KG1 (cell line): ENCODE data around the gene TBCB.
"Not testable (repeated sequence)": the region's sequence is repeated elsewhere in the genome, so short reads cannot be mapped to it uniquely, and the experiment has no call there.

ENCODE experiments used
- DNase-seq: peaks from one replicate; lab custom pipeline; 2025; lab: John Stamatoyannopoulos, UW

Gene TBCB

DNA sequence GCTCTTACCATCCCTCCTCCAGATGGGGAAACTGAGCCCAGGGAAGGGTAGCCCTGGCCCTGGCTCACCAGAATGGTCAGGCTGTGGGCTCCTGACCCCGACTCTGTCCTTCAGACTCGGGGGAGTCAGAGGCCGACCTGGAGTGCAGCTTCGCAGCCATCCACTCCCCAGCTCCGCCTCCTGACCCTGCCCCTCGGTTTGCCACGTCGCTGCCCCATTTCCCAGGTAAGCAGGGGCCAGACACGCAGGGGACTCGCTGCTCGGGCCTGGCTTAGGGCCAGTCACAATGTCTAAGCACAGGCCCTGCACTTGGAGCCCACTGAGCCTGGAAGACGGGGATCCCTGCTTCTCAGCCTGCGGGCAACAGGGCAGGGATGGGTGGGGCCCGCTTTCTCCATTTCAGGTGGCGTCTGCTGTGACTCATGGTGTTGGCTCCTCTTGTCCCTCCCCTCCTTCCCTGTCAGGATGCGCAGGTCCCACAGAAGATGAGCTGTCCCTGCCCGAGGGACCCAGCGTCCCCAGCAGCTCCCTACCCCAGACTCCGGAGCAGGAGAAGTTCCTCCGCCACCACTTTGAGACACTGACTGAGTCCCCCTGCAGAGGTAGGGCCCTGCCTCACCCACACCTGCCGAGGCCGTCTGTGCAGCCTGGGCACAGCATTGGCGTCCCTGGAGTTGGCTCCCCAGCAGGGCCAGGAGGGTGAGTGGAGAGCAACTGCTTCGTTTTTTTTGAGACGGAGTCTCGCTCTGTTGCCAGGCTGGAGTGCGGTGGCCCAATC, 13.5 kb upstream of the TBCB start:
- no peak for DNase-seq

DNA sequence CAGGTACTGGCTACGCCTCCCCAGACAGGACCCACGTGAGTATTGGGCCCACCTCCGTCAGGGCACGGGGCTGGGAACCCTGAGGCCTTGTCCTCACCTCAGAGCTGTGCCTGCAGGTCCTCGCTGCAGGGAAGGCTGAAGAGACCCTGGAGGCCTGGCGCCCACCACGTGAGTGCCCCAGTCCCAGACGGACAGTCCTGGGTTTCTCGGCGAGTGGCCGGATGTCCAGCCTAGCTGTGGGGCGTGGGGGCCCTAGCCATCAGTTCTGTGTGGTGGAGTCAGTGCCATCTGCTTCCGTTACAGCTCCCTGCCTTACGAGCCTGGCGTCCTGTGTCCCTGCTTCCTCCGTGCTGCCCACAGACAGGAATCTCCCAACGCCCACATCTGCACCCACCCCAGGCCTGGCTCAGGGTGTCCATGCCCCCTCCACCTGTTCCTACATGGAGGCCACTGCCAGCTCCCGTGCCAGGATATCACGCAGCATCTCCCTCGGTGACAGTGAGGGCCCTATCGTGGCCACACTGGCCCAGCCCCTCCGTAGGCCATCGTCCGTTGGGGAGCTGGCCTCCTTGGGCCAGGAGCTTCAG, 12.1 kb upstream of the TBCB start:
- no peak for DNase-seq

DNA sequence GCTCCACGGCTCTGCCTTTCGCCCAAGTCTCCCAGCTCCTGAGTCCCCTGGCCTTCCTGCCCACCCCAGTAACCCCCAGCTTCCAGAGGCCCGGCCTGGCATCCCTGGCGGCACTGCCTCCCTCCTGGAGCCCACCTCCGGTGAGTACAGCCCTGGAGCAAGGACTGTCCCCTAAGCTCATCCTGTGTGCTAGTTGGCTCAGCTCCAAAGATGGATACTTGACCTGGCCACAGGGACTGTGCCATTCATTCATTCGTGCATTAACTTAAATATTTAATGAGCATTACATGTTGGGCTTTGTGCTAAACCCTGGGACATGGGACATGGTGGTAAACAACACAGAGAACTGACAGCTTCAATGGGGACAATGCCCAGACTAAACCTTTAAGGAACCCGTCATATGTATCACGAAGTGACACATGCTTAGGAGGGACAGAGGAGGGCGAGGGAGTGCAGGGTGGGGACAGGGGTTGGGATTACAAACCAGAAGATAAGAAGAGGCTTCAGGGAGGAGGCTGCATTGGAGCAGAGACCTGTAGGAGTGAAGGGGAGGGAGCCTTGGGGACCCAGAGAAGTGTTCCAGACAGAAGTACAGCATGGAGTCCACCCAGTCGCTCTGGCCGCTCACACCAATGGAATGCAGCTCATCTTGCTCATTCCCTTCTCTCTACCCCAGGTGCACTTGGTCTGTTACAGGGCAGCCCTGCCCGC, 11.3 kb upstream of the TBCB start:
- no peak for DNase-seq

DNA sequence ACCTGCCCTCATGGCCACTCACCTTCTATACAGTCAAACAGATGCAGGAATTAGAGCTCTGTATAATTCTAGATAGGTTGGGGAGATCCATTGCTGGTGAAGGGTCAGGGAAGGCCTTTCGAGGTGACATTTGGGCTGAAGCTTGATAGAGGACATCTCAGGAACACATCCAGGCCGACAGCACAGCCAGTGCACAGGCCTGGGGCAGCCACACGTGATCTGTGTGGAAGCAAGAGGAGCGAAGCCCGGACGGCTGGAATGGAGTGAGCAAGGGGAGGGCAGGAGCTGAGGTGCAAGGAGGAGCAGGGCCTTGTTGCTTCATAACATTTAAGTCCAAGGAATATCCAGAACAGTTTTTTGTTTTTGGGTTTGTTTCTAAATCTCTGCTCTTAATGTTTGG, 8.8 kb upstream of the TBCB start:
- DNase-seq: no peak

DNA sequence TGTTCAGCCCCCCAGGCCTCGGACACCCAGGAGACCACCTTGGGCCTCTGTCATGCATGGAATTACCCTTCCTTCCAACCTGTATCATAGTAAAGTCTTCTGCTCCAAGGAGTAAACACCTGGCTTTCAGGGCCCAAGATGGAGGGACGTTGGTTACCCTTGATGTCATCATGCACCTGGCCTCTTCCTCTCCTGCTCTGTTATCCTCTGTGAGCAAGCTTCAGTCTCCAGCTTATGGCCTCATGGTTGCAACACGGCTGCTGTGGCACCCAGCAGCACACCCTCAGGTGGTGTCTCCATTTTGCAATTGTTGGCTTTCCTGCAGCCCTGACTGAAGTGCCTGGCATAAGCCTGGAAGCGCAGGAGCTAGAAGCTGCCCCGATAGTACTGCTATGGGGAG, 8.3 kb upstream of the TBCB start:
- no peak for DNase-seq

DNA sequence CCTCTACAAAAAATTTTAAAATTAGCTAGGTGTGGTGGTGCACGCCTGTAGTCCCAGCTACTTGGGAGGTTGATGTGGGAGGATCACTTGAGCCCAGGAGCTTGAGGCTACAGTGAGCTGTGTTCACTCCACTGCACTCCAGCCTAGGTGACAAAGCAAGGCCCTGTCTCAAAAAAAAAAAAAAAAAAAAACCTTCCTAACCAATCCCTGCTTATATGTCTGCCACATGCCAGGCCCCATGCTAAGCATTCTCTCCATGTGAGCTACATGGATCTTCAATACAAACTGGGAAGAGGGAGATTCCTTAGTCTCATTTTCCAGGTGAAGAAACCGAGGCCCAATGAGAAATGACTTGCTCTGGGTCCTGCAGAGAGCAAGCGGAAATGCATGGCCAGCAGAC, 6.6 kb upstream of the TBCB start:
- no peak for DNase-seq

DNA sequence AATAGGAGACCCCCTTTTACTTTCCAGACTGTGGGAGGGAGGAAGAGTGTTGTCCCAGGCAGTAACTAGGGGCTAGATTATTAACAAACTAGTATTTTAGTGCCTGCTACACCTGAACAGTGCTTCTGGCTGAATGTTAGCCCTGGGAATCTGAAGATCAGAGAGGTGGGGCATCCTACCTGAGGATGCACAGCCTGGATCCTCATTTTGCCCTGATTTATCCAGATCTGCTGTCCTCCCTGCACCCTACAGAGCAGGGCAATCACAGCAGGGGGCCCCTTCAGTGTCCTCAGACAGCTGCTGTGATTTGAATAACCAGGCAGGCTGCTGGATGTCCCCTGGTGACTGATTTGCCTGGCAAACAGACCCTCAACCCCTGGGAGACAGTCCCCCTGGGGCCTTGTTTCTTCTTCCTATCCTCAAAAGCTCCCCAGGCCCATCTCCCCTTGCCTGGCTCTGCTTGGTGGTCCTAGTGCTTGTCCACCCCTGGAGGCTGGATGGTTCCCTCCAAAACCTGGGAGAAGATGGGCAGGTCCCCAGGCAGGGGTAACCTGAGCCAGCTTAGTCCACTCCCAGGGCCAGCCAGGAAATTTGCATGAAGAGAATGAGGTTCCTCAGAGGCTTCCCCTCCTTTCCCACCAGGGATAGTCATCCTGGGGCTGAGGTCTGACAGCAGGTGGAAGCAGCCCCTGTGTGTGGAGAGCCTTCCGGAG, 4.6 kb upstream of the TBCB start, which contains the start of gene OVOL3:
Gene OVOL3, plus strand, starts transcription at position 657 of the 713 bp plus-strand sequence. CDS start 60 bp downstream, outside the sequence.
- DNase-seq: no peak

DNA sequence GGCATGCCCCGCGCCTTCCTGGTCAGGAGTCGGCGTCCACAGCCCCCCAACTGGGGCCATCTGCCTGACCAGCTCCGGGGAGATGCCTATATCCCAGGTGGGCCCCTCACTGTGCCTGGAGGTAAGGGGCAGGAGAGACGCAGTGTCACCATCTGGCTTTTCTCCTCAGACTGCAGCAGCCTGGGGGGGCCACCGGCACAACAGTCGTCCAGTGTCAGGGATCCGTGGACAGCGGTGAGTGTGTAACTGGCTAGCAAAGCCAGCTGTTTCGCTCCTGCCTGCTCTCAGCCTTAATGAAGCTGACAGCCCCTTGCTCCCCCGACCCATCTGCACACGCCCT, 4.1 kb upstream of the TBCB start:
- no peak for DNase-seq

DNA sequence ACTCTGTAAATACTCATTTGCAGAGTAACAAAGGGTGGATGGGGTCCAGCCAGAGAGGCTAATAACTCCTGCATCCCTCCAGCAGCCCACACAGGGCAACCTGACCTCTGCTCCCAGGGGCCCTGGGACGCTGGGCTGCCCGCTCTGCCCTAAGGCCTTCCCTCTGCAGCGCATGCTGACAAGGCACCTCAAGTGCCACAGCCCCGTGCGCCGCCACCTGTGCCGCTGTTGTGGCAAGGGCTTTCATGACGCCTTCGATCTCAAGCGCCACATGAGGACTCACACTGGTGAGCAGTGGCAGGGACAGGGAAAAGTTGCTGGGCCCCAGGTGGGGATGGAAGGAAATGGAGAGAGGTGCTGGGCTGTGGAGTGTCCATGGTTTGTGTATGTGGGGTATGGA, 2.6 kb upstream of the TBCB start:
- DNase-seq: no peak

DNA sequence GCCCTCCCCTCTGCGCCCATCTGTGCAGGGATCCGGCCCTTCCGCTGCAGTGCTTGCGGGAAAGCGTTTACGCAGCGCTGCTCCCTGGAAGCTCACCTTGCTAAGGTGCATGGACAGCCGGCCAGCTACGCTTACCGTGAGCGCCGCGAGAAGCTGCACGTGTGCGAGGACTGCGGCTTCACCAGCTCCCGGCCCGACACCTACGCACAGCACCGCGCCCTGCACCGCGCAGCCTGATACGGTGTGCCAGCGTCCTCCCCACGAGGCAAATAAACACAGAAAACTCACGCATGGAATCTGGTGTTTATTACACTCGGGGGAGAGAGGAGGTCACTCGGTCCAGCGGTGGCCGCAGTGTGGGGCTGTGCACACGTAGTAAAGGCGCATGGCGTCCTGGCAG, 1.8 kb upstream of the TBCB start:
- no peak for DNase-seq

DNA sequence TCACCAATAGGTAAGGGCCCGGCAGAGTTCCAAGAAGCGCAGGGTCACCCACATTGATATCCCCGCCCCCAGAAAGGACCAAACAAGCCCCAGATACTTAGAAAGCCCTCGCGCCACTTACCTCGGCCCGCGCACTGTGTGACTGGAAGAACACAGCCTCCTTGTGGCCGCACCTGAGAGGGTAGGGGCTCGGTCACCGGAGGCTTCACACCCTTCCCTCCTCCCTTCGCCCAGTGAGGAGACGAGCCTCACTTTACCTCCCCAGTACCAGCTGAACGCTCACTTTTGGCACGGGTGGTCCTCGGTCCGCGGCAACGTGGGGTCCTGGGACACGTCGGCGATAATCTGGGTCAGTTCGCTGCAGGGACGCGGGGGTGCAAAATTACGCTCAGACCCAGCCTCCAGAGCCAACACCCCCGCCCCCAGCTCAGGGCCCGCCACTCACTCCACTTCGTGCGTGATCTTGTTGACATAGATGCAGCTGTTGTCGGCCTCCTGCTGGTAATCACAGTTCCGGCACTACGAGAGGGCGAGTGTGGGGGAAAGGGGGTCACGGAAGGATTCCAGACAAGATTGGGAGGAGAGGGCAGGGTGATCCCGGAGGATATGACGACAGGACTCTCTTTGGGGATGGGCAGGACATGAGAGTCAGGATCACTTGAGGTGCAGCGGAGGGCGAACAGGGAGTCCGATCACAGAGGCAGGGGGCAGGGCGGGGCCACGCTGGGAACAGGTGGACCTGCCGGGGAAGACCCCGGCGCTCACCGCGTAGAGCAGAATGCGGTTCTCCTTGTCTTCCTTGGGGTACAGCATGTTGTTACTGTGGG, 1.2 kb upstream of the TBCB start:
- DNase-seq: no peak

DNA sequence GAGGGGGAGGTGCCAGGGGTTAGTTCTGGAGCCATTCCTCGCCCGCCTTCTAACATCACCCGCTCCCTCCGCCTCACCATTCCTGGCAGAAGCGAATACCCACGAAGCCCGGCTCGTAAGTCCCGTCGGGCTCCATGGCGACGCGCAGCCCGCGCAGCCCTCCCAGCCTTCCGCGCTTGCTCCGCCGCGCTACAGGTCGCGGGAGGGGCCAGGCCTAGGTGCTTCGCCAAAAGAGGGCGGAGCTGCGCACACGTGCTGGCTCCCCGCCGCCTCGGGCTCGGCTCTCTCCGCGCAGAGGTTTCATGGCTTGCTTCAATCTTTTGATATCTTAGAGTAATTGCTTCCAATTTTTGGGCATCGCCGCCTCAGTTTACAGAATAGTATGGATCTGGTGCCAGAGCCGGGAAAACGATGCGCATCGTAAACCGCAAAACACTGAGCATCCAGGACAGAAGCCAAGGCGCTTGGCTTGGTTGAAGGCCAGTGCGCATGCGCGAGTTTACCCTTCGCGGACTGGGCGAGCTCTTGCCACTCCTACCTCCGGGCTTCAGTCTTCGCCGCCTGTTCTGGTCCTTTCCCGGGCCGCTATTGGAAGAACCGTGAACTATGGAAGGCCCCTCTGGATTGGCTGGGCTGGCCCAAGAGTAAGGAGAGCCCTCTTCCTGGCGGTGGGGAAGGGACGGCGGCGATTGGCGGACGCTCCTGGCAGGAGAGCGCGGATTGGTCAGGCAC, 381 bp upstream of the TBCB start, which contains the start of gene POLR2I:
Gene POLR2I, minus strand, starts transcription at position 155 of the 732 bp plus-strand sequence. Its CDS starts 19 bp downstream, at position 136.
- peak; percentile 87 for DNase-seq

DNA sequence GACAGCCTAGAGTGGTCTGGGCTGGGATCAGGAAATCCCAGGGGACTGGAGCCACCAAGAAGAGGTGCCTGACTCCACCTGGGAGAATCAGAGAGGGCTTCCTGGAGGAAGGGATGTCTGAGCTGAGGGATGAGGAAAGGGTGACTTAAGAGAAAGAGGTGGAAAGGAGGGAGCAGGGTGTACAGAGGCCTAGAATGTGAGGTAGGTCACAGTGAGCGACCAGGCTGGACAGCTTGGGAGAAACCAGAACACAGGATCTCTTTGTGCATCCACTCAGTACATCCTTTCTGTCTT, 1.0 kb downstream of the TBCB start:
- DNase-seq: no peak

DNA sequence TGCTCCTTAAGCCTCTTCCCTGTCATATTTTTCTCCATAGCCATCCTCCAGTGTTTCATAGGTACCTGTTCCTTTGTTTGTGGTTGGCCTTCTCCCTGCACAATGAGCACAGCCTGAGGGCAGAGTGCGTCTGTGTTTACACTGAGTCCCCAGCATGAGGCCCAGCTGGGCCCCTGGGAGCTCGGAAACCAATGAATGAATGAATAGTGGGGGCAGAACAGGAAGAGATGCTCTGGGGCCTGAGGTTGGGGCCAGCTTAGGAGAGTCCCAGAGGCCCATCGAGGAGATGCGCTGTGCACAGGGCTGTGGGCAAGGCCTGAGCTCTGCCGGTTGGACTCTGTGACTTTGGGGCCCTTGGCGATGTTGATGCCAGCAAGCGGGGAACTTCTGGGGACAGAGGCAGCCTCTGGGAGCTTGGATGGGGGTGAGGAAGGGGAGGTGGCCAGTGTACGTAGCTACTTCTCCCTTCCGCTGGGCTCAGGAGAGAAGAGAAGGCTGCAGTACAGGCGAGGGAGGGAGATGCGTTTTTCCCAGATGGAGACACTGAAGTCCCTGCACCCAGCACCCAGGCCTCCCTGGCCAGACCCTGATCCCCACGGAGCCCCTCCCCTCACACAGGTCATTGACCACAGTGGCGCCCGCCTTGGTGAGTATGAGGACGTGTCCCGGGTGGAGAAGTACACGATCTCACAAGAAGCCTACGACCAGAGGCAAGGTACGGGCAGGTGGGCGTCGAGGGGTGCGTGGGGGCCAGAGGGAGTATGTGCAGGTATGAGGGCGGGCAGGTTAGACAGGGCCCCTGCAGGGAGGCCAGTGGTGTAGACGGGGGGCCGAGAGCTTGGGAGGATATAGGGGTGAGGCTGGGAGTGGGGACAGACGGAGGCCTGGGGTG, 5.1 kb downstream of the TBCB start:
- no peak for DNase-seq

DNA sequence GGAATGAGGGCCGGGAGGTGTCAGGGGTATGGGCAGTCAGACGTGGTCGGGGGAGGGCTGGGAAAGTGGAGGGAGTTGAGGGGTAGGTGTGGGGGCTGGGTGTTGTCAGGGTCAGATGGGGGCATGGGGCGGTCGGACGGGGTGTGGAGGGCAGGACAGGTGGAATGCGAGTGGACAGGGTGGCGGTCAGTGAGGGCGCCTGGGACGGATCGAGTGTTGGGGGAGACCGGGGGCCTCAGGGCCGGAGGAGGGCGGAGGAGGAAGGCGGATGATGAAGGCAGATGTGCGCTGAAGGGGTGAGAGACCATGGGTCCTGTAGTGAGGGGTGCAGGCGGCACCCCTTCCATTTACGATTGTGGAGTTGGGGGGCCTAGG, 5.7 kb downstream of the TBCB start:
- DNase-seq: no peak

DNA sequence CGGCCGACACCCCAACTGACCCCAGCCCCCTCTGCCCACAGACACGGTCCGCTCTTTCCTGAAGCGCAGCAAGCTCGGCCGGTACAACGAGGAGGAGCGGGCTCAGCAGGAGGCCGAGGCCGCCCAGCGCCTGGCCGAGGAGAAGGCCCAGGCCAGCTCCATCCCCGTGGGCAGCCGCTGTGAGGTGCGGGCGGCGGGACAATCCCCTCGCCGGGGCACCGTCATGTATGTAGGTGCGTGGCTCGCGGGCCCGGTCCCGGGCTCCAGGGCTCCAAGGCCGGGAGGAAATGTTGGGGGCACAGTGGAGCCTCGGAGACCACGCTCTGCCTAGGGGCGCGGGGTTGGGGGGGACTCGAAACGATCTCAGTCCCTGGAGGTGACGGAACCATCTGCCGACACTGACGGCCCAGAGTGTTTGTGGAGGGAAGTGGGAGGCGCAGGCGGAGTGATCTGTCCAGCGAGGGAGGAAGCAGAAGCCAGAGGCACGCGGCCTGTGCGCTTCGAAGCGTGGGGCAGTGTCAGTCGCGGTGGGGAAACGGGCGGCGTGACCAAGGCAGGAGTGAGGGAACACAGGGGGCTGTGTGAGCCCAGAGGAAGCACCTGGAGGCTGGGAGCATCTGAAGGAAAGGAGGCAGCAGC, 6.3 kb downstream of the TBCB start:
- DNase-seq: no peak

DNA sequence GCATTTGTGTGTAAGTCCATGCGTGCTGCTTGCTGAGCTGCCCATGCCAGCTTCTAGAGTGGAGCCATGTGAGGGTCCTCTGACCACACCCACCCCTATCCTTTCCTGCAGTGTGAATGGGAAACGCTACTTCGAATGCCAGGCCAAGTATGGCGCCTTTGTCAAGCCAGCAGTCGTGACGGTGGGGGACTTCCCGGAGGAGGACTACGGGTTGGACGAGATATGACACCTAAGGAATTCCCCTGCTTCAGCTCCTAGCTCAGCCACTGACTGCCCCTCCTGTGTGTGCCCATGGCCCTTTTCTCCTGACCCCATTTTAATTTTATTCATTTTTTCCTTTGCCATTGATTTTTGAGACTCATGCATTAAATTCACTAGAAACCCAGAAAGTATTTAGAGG, 10.3 kb downstream of the TBCB start:
- no peak for DNase-seq

DNA sequence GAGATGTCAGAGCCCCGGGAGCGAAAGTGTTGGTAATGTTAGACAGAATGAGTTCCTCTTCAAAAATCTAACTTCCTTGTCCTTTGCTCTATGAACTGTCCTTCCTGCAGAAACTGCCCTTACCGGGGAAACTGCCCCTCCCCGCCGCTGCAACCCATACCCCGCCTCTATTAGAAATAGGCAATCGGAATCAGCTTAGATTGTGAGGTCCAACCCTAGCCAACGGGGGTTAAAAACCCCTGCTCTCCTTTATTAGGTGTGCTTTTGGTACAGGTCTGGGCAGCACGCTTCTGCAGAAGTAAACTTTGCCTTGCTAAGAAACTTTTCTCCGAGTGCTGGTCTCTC, 13.1 kb downstream of the TBCB start:
- DNase-seq: no peak

DNA sequence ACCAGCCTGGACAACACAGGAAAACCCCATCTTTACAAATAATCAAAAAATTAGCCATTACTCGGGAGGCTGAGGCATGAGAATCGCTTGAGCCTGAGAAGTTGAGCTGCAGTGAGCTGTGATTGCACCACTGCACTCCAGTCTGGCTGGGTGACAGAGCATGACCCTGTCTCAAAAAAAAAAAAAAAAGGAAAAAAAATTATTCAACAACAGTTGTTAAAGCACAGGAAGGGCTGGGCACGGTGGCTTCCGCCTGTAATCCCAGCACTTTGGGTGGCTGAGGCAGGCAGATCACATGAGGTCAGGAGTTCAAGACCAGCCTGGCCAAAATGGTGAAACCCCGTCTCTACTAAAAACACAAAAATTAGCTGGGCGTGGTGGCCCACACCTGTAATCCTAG, 16.0 kb downstream of the TBCB start:
- DNase-seq: not testable (repeated sequence)

DNA sequence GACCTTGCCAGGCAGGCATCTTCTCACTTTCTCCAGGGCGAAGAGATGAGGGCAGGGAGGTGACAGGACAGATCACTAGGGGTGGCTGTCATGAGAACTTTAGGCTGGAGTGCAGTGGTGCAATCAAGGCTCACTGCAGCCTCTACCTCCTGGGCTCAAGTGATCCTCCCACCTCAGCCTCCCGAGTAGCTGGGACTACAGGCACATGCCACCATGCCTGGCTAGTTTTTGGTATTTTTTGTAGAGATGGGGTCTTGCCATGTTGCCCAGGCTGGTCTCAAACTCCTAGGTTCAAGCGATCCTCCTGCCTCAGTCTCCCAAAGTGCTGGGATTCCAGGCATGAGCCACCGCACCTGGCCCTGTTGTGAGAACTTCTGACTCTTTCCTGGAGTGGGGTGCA, 19.6 kb downstream of the TBCB start:
- not testable (repeated sequence) for DNase-seq
